ENCODE results near the gene C10orf95.

- TF ChIP-seq CTCF (IDR thresholded peaks at IDR 0.05) (no peak), POLR2A (IDR thresholded peaks at IDR 0.05) (no peak), EP300 (IDR thresholded peaks at IDR 0.05) (no peak)
Measured at GRCh38 chr10:102421757-102422512, 29.4 kb downstream of the C10orf95 start.

Measured in ovary (tissue), 3 donors.